ENCODE results near the gene LAMA2.

- TF ChIP-seq, protein P1, sequence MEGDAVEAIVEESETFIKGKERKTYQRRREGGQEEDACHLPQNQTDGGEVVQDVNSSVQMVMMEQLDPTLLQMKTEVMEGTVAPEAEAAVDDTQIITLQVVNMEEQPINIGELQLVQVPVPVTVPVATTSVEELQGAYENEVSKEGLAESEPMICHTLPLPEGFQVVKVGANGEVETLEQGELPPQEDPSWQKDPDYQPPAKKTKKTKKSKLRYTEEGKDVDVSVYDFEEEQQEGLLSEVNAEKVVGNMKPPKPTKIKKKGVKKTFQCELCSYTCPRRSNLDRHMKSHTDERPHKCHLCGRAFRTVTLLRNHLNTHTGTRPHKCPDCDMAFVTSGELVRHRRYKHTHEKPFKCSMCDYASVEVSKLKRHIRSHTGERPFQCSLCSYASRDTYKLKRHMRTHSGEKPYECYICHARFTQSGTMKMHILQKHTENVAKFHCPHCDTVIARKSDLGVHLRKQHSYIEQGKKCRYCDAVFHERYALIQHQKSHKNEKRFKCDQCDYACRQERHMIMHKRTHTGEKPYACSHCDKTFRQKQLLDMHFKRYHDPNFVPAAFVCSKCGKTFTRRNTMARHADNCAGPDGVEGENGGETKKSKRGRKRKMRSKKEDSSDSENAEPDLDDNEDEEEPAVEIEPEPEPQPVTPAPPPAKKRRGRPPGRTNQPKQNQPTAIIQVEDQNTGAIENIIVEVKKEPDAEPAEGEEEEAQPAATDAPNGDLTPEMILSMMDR (IDR thresholded peaks at IDR 0.05), result no peak
- TF ChIP-seq POLR2A (IDR thresholded peaks at IDR 0.05), result no peak
- TF ChIP-seq EP300 (IDR thresholded peaks at IDR 0.05), result no peak
Observed at GRCh38 chr6:129235167-129236000, 352.4 kb downstream of the LAMA2 start.
